MCF 10A (cell line): ENCODE data around the gene CD48. TPM values are rescaled to one million over a fixed set of nuclear protein-coding genes. Genes with fewer than 3 reads are reported as not detected.

ENCODE experiments used
- Bru-seq: library from RNA; stranded (reverse); fragments of 400-500 nt; gene quantifications from one replicate; lab custom pipeline; 2021; lab: Mats Ljungman, UMichigan
- BruChase-seq, 2 experiments: library from RNA; stranded (reverse); fragments of 400-500 nt; gene quantifications; one replicate each; lab custom pipeline; 2021; lab: Mats Ljungman, UMichigan
- BruUV-seq: library from RNA; stranded (reverse); fragments of 400-500 nt; replicated peaks from 2 replicates; lab custom pipeline; 2021; lab: Mats Ljungman, UMichigan
- CTCF ChIA-PET: fragments of 300-600 bp; sonication (Branson Sonifier 250); formaldehyde crosslinking; extraction: SDS; loops from one replicate; lab custom pipeline; 2021; ENCODE audit warnings: antibody characterized with exemption, inconsistent platforms; lab: Yijun Ruan, JAX
- POLR2A ChIA-PET: fragments of 300-600, 350-650 bp; sonication (Branson Sonifier 250); formaldehyde crosslinking; extraction: SDS; loops from one replicate; lab custom pipeline; 2020; ENCODE audit warnings: antibody characterized with exemption, inconsistent platforms; lab: Yijun Ruan, JAX
- DNase-seq: peaks from one replicate; pipeline ENCODE4 v3.0.0-alpha.2; 2018; ENCODE audit not compliant: unreplicated experiment
- H3K27ac Mint-ChIP-seq: one replicate; pipeline ENCODE4 v1.8.0; 2022; ENCODE audit warnings: mild to moderate bottlenecking, low read depth, mixed read lengths; ENCODE audit not compliant: unreplicated experiment
- H3K27me3 Mint-ChIP-seq: one replicate; pipeline ENCODE4 v1.8.0; 2022; ENCODE audit warnings: mixed read lengths; ENCODE audit not compliant: insufficient read depth, unreplicated experiment
- H3K36me3 Mint-ChIP-seq: one replicate; pipeline ENCODE4 v1.8.0; 2022; ENCODE audit warnings: mild to moderate bottlenecking, moderate library complexity, mixed read lengths; ENCODE audit not compliant: insufficient read depth, unreplicated experiment
- H3K4me1 Mint-ChIP-seq: one replicate; pipeline ENCODE4 v1.8.0; 2022; ENCODE audit warnings: mixed read lengths; ENCODE audit not compliant: insufficient read depth, unreplicated experiment
- H3K4me3 Mint-ChIP-seq: one replicate; pipeline ENCODE4 v1.8.0; 2022; ENCODE audit warnings: mild to moderate bottlenecking, moderate library complexity, mixed read lengths; ENCODE audit not compliant: unreplicated experiment
- H3K9me3 Mint-ChIP-seq: one replicate; pipeline ENCODE4 v1.8.0; 2022; ENCODE audit warnings: mixed read lengths; ENCODE audit not compliant: unreplicated experiment
- CTCF ChIP-seq: fragments of 200-600 bp; IDR thresholded peaks from one replicate; pipeline ENCODE4 v1.8.0; 2022; ENCODE audit warnings: antibody characterized with exemption, mild to moderate bottlenecking; ENCODE audit not compliant: unreplicated experiment
- intact Hi-C: fragments of 100-400 bp; cut with micrococcal nuclease; formaldehyde crosslinking; loops from 2 replicates; pipeline ENCODE4 v1.14.1; 2022
- long read RNA-seq: library from polyadenylated mRNA; stranded (forward); transcript quantifications from one replicate; pipeline ENCODE4 v2.0.0, GENCODE V29; 2022
- total RNA-seq: library from RNA; stranded (reverse); gene quantifications from 2 replicates; pipeline ENCODE4 v1.2.3, GENCODE V29; 2022

CD48 gene
- not detected in 2 replicates for total RNA-seq
- percentile 13 among the genes with signal in this experiment for Bru-seq, nascent RNA
- percentile 9 among the genes with signal in this experiment for BruChase-seq, experiment 1, labeled RNA remaining after a 6-hour chase
- BruChase-seq, experiment 2, labeled RNA remaining after a 2-hour chase, result percentile 6 among the genes with signal in this experiment
- long read RNA-seq, partial matches to known transcripts, result 0 of 1 reads
- long read RNA-seq, other reads (novel, unspliced or antisense), result 1 of 1 reads

- Mint-ChIP-seq H3K27ac (no peak within 1 kb of the TSS), H3K4me3 (no peak within 1 kb of the TSS), H3K36me3 (no peaks in the 10 kb centered on the region), H3K27me3 (peaks cover 10% of the 10 kb centered on the region), H3K9me3 (no peaks in the 10 kb centered on the region), H3K4me1 (no peaks in the 10 kb centered on the region)
- DNase-seq, result no peak
- POLR2A ChIA-PET, result no interaction called here
- TF ChIP-seq CTCF, result no peak
- intact Hi-C loops, result no loop called here
- no TSS peak for BruUV-seq
- CTCF ChIA-PET, result interaction anchor here (0.7 to 1.6 kb wide), 6 partner anchors 11 to 120 kb away, joined by 3 to 6 read pairs (median 4); no protein-coding TSS in a partner anchor
These were observed at the start of gene CD48 for GRCh38 chr1:160711602-160712311. CD48 (minus strand) TSS chr1:160711822; CDS start chr1:160711763, 59 bp downstream.

GRCh38 chr1:160761046-160761445, 49.4 kb upstream of the CD48 start:
- Mint-ChIP-seq H3K27me3 (no peaks in the 10 kb centered on the region), H3K4me1 (peaks cover 7% of the 10 kb centered on the region), H3K36me3 (no peaks in the 10 kb centered on the region), H3K9me3 (no peaks in the 10 kb centered on the region), H3K27ac (no peak overlapping the region), H3K4me3 (no peak overlapping the region)
- no peak for TF ChIP-seq CTCF
- ChIA-PET CTCF (interaction anchor here (0.5 to 1.9 kb wide), 6 partner anchors 15 to 316 kb away, joined by 3 to 8 read pairs (median 4); no protein-coding TSS in a partner anchor), POLR2A (interaction anchor here (0.6 kb wide), 1 partner anchor 287 kb away, joined by 3 read pairs; no protein-coding TSS in a partner anchor)
- intact Hi-C loops, result no loop called here
- BruUV-seq, result no TSS peak
- DNase-seq, result no peak

DNA sequence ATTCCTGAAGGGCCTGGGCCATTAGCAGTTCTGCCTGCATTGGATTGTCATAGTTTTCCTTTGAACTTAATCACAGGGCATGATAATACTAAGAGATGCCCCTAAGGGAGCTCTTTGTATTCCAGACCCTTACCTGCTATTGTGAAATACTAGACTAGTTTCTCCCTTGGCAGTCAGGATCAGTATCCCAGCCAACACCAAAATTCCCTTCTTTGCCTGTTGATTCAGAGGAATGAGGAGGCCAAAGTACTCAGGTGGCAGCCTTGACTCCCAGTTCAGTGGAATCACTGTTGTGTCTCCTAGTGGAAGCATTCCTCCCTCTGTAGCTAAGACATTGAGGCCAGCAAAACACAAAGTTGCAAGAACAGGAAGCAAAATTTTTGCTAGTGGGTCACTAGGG, 48.1 kb upstream of the CD48 start:
- no peak for DNase-seq
- intact Hi-C loops, result no loop called here
- no peaks in the 10 kb centered on the region for H3K27me3 Mint-ChIP-seq
- no peaks in the 10 kb centered on the region for H3K9me3 Mint-ChIP-seq
- H3K4me1 Mint-ChIP-seq, result peaks cover 7% of the 10 kb centered on the region
- H3K36me3 Mint-ChIP-seq, result no peaks in the 10 kb centered on the region
- no peak overlapping the region for H3K27ac Mint-ChIP-seq
- BruUV-seq, result no TSS peak
- TF ChIP-seq CTCF, result no peak
- H3K4me3 Mint-ChIP-seq, result no peak overlapping the region
- POLR2A ChIA-PET, result no interaction called here
- CTCF ChIA-PET, result interaction anchor here (0.8 to 2.8 kb wide), 3 partner anchors 9 to 192 kb away, joined by 3 to 16 read pairs (median 5); no protein-coding TSS in a partner anchor

DNA sequence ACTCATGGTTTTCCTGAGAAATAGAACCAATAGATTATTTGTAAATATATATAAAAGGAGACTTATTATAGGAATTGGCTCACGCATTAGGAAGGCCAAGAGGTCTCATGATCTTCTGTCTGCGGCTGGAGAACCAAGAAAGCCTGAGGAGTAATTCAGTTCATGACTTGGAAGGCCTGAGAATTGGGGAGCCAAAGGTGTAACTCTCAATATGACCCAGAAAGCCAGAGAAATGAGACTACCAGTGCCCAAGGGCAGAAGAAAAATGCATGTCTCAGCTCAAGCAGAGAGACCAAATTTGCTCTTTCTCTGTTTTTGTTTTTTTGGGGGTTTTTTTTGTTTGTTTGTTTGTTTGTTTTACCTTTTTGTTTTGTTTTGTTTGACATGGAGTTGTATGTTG, 46.9 kb upstream of the CD48 start:
- peaks cover 7% of the 10 kb centered on the region for H3K4me1 Mint-ChIP-seq
- CTCF ChIA-PET, result interaction anchor here (0.7 to 2.8 kb wide), 4 partner anchors 10 to 193 kb away, joined by 3 to 16 read pairs (median 3); no protein-coding TSS in a partner anchor
- no peaks in the 10 kb centered on the region for H3K36me3 Mint-ChIP-seq
- BruUV-seq, result no TSS peak
- no peak for TF ChIP-seq CTCF
- no peak overlapping the region for H3K27ac Mint-ChIP-seq
- H3K27me3 Mint-ChIP-seq, result no peaks in the 10 kb centered on the region
- no peak overlapping the region for H3K4me3 Mint-ChIP-seq
- DNase-seq, result no peak
- POLR2A ChIA-PET, result interaction anchor here (0.6 to 1.2 kb wide), 2 partner anchors 187 to 262 kb away, joined by 3 read pairs; partner anchors contain the start of gene F11R
- intact Hi-C loops, result no loop called here
- no peaks in the 10 kb centered on the region for H3K9me3 Mint-ChIP-seq
